GM13977 (cell line): ENCODE results near the gene OSTF1.

ENCODE experiments used
- DNase-seq: peaks from one replicate; pipeline ENCODE4 v3.0.0; 2012; ENCODE audit warnings: low spot score
- CTCF ChIP-seq: IDR thresholded peaks from 2 replicates; pipeline ENCODE4 v1.5.1; 2012; ENCODE audit warnings: mild to moderate bottlenecking, control low read depth; ENCODE audit not compliant: insufficient read depth; ENCODE audit errors: extremely low read depth, missing control alignments
- in situ Hi-C: fragments of 300-500 bp; cut with MboI; formaldehyde crosslinking; loops from one replicate; pipeline ENCODE4 v1.12.0; 2022; ENCODE audit warnings: low sequenced_read_pairs, low pct_unique_long_range_greater_than_20kb, mixed read lengths, inconsistent platforms; ENCODE audit not compliant: unreplicated experiment

Gene OSTF1

GRCh38 chr9:75089373-75089766, 1.1 kb downstream of the OSTF1 start:
- no peak for TF ChIP-seq CTCF
- DNase-seq, result no peak
- in situ Hi-C loops, result no loop called here

- in situ Hi-C loops, result no loop called here
- DNase-seq, result no peak
- TF ChIP-seq CTCF, result no peak
Observed at GRCh38 chr9:75090579-75090978, 2.3 kb downstream of the OSTF1 start.

- TF ChIP-seq CTCF, result no peak
- no peak for DNase-seq
- in situ Hi-C loops, result no loop called here
Observed at GRCh38 chr9:75092766-75093165, 4.5 kb downstream of the OSTF1 start.

GRCh38 chr9:75096796-75097195, 8.5 kb downstream of the OSTF1 start:
- no peak for DNase-seq
- in situ Hi-C loops, result no loop called here
- no peak for TF ChIP-seq CTCF

GRCh38 chr9:75101004-75101588, 12.8 kb downstream of the OSTF1 start:
- in situ Hi-C loops, result no loop called here
- TF ChIP-seq CTCF, result no peak
- DNase-seq, result no peak

GRCh38 chr9:75102177-75102790, 14.0 kb downstream of the OSTF1 start:
- TF ChIP-seq CTCF, result no peak
- in situ Hi-C loops, result no loop called here
- DNase-seq, result no peak
